Esophagus mucosa (tissue), 1 donor: ENCODE results near the gene KIF2A. TPM values are rescaled to one million over a fixed set of nuclear protein-coding genes. Genes with fewer than 3 reads are reported as not detected.

Experiments
- ATAC-seq: fragments of 200-7000 bp; cut with Tn5 transposase; one replicate; pipeline ENCODE4 v1.9.1; 2020
- total RNA-seq: library from RNA; stranded (reverse); gene quantifications from one replicate; pipeline ENCODE4 v1.2.4, GENCODE V29; 2023
- donor health status: DM: yes; HTN: yes; CAD: no.

Gene KIF2A
- total RNA-seq, 1 donor from 2014 or later = 23.3 TPM

DNA sequence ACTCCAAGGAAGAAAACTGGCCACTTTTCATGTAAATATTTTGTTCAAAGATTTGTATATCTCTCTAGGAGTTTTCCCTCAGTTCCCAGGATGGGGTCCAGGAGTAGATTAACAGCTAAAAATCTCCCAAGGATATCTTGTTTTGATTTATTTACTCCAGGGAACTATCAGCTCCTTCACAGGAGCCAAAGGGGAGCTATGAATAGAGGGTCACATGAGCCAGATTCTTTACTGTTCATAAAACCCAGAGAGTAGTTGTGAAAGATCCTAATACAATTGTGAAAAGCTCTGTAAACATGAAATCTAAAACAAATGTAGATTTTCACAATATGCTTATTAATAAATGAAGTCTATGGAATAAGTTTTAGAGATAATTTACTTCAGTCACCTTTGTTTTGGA is 80.8 kb downstream of the KIF2A start:
- ATAC-seq = no peak

DNA sequence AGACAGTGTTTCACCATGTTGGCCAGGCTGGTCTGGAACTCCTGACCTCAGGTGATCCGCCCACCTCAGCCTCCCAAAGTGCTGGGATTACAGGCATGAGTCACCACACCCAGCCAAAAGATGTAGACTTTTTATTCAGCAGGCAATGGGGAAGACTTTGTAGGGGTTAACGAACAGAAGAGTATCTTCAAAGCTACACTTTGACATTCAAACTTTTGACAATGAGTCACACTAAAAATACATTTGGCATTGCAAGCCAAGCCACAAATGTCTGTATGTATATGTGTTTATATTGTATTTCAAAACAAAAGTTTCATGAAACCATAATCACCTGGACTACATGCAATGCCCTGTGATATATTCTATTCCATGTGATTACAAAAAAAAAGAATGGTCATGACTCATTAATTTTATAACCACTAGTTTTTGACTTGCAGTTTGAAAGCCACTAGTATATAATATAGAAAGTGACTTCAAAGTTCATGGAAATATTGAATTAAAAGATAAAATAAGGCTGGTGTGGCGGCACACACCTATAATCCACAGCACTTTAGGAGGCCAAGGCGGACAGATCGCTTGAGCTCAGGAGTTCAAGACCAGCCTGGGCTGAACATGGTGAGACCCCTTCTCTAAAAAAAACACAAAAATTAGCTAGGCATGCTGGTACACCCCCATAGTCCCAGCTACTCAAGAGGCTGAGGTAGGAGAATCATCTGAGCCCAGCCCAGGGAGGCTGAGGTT is 89.4 kb downstream of the KIF2A start:
- ATAC-seq = peak; percentile 35

GRCh38 chr5:62403411-62404250 is 97.6 kb downstream of the KIF2A start, which contains the start of gene DIMT1:
Gene DIMT1, minus strand, starts transcription at chr5:62403905. Its CDS starts 133 bp downstream, at chr5:62403772.
- peak; percentile 100 for ATAC-seq

DNA sequence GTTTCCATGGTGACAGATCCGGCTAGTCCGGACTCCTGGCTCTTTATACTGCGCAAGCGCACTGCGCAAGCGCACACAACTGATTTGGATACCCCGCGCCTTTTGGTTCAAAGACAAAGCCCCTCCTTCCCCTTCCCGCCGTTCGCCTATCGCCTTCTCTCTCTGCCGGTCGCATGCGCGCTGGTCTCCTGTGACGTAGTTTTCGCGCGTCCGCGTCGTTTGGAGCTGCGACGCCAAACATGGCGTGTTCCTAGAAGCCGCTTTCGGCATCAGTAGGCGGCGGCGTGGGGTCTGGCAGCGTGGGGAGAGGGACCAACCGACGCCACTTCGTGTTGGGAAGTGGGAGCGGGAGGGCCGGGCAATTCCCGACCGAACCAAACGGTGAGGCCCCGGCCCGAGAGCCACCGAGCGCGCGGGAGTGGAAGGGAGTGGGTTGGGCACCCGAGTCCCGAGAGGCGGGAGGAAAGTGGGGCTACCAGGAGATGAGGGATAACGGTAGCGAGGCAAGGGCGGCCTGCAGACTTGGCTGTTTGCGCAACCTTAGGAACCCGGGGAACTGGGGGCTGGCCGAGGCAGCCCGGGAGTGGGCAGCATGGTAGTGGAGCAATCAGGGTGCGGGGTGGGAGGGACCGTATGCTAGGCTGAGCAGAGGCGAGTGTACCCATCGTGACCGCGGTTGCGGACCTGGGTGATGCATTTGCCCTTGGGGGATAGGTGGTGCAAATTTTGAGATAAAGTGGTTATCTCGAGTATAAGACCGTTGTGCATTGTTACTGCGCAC is 106.7 kb downstream of the KIF2A start, which contains the start of gene IPO11:
TSS of gene IPO11 (plus strand) at position 215 of the 781 bp plus-strand sequence. CDS start 24,517 bp downstream, outside the sequence.
- peak; percentile 100 for ATAC-seq

DNA sequence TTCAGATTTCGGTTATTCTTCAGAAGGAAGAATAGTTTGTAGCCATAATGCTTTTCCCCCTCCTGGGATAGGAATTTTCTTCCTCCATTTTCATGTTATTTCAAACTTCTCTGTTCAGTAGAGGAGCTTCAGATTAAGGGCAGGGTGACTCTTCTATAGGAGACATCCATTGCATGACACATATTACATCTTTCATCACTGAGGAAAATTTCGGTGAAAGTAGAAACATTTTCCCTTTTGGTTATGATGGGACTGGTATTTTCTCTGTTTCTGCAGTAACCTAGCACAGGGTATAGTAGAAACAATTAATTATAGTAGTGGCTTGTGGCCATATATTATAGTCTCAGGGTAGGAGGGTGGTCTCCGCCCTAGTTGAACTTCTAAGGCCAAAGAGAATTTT is 107.7 kb downstream of the KIF2A start:
- no peak for ATAC-seq

DNA sequence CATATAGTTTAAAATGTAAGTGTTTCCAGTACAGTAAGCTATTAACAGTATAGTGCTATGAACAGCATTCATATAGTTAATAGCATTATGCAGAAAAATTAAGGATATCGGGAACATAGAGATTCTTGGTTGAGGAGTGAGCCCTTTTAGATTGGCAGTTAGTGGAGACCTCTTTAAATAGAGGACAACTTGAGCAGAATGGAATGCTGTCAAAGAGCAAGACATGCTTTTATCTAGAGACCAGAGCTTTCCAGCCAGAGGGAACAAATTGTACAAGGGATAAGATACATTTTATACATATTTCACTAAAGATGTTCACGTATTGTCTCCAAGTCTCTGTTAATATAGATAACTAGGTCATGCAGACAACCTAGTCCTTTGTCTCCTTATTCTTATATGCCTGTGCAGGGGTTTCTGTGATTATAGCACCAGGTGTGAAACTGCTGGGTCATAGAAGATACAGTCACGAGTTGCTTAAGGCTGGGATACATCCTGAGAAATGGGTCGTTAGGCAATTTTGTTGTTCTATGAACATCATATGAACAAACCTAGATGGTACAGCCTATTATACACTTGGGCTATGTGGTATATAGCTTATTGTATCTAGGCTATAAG is 112.6 kb downstream of the KIF2A start:
- ATAC-seq = no peak

DNA sequence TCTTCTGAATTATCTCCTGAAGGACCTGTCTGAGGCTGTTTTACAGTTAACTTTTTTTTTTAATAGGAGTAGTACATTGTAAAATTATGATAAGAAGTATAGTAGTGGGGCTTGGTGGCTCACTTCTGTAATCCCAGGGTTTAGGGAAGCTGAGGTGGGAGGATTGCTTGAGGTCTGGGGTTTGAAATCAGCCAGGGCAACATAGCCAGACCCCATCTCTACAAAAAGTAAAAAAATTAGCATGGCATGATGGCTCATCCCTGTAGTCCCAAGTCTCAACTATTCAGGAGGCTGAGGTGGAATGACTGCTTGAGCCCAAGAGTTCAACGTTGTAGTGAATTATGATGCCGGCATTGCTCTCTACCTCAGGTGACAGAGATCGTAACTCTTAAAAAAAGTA is 113.6 kb downstream of the KIF2A start:
- ATAC-seq = no peak

DNA sequence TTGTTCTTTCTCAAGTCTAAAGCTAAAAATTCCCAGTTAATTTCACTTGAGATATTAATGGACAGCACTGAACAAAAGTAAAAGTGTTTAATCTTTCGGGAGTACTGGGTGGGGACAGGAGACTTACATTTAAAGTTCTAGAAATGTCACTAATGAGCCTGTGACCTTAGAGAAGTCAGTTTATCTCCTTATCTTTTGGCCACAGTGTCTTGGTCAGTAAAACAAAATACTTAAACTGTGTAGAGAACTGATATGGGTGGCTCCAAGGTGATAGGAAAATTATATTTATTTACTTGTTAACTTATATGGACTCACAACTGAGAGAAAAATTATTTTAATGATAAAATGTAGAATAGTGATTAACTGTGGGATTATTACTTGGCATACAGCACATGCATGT is 115.4 kb downstream of the KIF2A start:
- ATAC-seq = no peak

DNA sequence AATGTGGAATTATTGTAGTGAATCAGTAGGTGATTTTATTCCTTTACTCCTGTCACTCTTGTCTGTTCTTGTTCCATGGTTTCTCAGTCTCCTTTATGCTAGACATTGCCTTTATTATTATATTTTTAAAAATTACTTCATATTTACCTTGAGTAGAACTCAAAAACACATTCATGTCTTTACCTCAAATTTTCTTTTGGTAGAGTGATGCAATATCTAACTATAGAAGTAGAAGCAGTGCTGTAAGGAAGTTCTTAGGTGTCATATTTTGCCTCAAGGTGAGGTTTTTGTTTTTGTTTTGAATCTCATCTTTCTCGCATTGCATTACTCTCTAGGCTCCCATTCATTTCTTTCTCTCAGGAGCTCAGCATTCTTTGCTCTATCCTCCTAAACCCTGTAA is 118.8 kb downstream of the KIF2A start:
- no peak for ATAC-seq

- no peak for ATAC-seq
Measured at GRCh38 chr5:62431735-62432620, 126.0 kb downstream of the KIF2A start.

DNA sequence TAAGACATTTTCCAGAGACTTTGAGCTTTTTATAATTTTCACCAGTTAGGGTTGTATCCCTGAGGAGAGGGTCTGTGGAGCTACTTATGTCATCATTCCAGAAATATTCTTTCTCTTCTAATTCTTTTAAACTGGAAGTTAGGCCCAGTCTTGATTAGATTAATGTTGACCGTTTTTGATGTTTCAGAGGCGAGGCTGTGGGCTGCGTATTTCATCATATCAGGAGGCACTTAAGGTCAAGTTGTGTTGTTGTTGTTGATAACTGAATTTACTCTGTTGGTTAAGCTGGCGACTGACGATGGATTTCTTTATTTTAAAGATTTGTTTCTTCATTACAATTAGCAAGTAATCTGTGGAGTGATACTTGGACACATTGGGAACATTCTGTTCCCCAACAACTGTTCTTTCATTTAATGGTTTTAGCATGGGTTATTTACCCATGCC is 126.6 kb downstream of the KIF2A start:
- ATAC-seq = no peak

Other genes starting within 250 kb of the KIF2A start
- 21.5 TPM for gene DIMT1, start 97.7 kb downstream of the KIF2A start, total RNA-seq
- gene IPO11, start 106.6 kb downstream of the KIF2A start, total RNA-seq = 30.2 TPM